HL-60/S4 (cell line): Measurements from ENCODE around the gene CCDC43.

Experiments
- in situ Hi-C: fragments of 300-500 bp; cut with MboI; formaldehyde crosslinking; loops from 2 replicates; pipeline ENCODE4 v1.14.3; 2022; ENCODE audit warnings: low sequenced_read_pairs

CCDC43 gene

GRCh38 chr17:44627513-44628242 lies 61.9 kb downstream of the CCDC43 start:
- in situ Hi-C loops: no loop called here
